ENCODE results near the gene PLCL2.

- no peak for TF ChIP-seq CTCF (IDR thresholded peaks at IDR 0.05; ENCODE audit: low read depth, low read length, missing input control)
- TF ChIP-seq MAX (IDR thresholded peaks at IDR 0.05): no peak
- TF ChIP-seq ATF3 (IDR thresholded peaks at IDR 0.05): no peak
Measured at GRCh38 chr3:16849229-16849628, 35.5 kb upstream of the PLCL2 start.
